Measurements from ENCODE around the gene CYP11A1. TPM values are rescaled to one million over a fixed set of nuclear protein-coding genes. Genes with fewer than 3 reads are reported as not detected.

Gene CYP11A1
- total RNA-seq, 1 donor from 2014 or later = 2.0 TPM

DNA sequence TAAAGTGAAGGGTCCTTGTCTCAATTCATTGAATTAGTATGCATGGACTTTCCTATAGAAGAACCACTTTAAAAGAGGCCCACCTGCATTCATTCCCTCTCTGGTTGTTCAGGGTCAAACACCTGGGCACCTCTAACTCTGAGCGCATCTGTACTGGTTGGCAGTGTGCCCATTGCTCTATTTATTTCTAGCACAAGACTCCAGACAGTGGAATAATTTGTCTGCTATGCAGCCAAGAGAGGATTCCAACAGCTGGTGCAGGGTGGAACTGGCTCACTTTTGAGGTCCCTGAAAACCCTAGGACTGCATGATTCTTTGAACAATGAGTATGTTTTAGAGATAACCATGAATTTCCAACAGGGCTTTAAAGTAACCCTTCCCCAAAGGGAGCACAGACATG is 73.4 kb downstream of the CYP11A1 start:
- Histone ChIP-seq H3K27me3 (ENCODE audit: control insufficient read depth, insufficient read depth, low read length) (peaks cover 21% of the 10 kb centered on the region), H3K4me3 (ENCODE audit: low read depth, low read length) (no peak overlapping the region), H3K36me3 (ENCODE audit: control insufficient read depth, insufficient read depth, low read length) (no peaks in the 10 kb centered on the region)
- TF ChIP-seq, protein P1, sequence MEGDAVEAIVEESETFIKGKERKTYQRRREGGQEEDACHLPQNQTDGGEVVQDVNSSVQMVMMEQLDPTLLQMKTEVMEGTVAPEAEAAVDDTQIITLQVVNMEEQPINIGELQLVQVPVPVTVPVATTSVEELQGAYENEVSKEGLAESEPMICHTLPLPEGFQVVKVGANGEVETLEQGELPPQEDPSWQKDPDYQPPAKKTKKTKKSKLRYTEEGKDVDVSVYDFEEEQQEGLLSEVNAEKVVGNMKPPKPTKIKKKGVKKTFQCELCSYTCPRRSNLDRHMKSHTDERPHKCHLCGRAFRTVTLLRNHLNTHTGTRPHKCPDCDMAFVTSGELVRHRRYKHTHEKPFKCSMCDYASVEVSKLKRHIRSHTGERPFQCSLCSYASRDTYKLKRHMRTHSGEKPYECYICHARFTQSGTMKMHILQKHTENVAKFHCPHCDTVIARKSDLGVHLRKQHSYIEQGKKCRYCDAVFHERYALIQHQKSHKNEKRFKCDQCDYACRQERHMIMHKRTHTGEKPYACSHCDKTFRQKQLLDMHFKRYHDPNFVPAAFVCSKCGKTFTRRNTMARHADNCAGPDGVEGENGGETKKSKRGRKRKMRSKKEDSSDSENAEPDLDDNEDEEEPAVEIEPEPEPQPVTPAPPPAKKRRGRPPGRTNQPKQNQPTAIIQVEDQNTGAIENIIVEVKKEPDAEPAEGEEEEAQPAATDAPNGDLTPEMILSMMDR (IDR thresholded peaks at IDR 0.05; ENCODE audit: insufficient read depth, low read length, poor library complexity, severe bottlenecking) = no peak
- DNase-seq (ENCODE audit: low read depth) = no peak

DNA sequence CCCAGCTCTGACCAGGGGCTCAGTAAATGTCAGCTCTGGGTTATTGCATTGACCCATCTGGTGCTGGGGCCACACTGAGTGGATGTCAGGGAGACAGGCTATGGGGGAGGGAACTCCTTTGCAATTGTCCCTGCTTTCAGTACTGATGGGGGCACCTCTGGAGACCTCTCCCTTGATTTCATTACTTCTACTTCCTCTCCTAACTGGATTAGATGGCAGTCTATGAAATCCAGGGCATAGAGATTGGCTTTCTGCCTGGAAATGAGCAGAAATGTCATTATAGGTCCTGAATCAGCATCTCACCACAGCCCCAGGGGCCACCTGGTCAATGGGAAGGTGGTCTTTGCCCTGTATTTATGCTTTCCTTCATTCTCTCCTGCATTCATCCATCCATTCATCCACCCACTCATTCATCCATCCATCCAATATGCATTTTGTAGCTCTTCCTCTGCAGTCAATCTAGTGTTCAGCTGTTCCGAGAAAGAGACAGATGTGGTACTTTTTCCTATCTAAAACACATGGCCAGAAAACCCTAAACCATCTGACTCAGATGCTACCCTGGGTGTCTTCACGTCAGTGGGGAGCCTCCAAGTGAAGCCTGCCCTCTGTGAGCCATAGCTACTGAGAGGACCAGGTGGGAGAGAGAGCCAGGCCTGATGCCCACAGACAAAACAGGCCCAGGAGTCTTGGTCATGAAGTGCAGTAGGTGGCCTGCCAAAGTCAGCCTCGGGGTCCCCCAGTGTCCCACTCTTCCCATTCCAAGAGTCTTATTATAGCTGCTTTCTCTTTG is 74.2 kb downstream of the CYP11A1 start:
- Histone ChIP-seq H3K27me3 (ENCODE audit: control insufficient read depth, insufficient read depth, low read length) (peaks cover 19% of the 10 kb centered on the region), H3K36me3 (ENCODE audit: control insufficient read depth, insufficient read depth, low read length) (no peaks in the 10 kb centered on the region), H3K4me3 (ENCODE audit: low read depth, low read length) (no peak overlapping the region)
- TF ChIP-seq, protein P1 (IDR thresholded peaks at IDR 0.05; ENCODE audit: insufficient read depth, low read length, poor library complexity, severe bottlenecking) = no peak
- no peak for DNase-seq (ENCODE audit: low read depth)

DNA sequence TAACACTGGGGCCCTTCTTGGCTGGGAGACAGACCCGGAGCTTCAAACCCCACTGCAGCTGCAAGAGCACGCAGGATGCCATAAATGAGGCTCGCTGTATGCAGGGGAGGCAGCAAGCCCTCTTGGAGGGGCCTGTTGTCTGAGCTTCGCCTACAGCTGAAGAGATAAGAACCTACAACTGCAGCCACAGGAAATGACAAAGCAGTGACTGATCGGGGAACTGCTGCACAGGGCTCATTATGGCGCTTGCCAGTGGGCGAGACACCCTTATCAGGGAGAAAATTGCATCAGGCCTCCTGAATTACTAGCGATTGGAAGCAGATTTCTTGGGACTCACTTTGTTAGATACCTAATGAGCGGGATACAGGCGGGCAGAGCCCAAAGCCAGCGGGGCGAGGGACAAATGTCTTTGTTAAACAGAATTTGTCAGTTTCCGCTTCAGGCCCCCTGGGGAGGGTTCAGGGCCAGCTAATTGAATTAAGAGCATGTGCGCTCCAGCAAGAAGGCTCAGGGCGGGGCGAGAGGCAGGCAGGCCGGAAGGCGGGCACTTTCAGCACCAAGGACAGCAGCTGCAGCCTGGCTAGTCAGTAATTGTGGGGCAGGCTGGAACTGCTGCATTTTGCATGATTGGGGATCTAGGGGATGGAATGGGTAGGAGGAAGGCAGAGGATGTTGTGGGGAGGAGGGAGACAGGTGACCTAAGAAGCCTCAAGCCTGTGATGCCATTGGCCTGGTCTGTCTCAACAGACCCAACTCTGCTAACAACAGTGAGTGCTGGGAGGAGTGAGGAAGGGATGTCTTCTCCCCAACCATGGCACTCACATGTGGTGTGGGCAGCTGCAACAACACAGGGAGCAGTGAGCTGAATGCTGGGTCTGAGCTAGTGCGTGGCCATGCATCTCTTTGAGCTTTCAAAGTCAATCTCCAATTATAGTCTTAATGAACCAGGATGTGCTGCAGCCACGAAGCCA is 76.1 kb downstream of the CYP11A1 start:
- no peak for DNase-seq (ENCODE audit: low read depth)
- peaks cover 22% of the 10 kb centered on the region for H3K27me3 ChIP-seq (ENCODE audit: control insufficient read depth, insufficient read depth, low read length)
- no peaks in the 10 kb centered on the region for H3K36me3 ChIP-seq (ENCODE audit: control insufficient read depth, insufficient read depth, low read length)
- no peak overlapping the region for H3K4me3 ChIP-seq (ENCODE audit: low read depth, low read length)
- TF ChIP-seq, protein P1 (IDR thresholded peaks at IDR 0.05; ENCODE audit: insufficient read depth, low read length, poor library complexity, severe bottlenecking) = no peak

DNA sequence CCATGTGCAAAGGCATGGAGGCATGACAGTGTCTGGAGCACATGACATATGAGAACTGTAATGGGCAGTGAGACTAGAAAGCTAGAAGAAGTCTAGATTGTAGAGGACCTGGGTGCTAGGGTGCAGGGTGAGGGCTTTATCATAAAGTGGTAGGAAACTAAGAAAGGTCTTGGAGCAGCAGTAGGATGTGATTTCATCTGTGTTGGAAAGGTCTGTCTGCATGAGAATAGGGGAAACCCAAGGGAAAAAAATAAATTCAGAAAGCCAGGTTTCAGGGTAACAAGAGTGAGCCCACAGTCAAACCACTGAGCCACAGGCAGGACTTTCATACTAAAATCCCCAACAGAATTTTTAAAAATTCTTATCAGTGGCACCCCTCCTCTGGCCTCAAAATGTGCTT is 76.8 kb downstream of the CYP11A1 start:
- TF ChIP-seq, protein P1 (IDR thresholded peaks at IDR 0.05; ENCODE audit: insufficient read depth, low read length, poor library complexity, severe bottlenecking) = no peak
- no peak overlapping the region for H3K4me3 ChIP-seq (ENCODE audit: low read depth, low read length)
- H3K36me3 ChIP-seq (ENCODE audit: control insufficient read depth, insufficient read depth, low read length) = no peaks in the 10 kb centered on the region
- peaks cover 22% of the 10 kb centered on the region for H3K27me3 ChIP-seq (ENCODE audit: control insufficient read depth, insufficient read depth, low read length)
- no peak for DNase-seq (ENCODE audit: low read depth)

DNA sequence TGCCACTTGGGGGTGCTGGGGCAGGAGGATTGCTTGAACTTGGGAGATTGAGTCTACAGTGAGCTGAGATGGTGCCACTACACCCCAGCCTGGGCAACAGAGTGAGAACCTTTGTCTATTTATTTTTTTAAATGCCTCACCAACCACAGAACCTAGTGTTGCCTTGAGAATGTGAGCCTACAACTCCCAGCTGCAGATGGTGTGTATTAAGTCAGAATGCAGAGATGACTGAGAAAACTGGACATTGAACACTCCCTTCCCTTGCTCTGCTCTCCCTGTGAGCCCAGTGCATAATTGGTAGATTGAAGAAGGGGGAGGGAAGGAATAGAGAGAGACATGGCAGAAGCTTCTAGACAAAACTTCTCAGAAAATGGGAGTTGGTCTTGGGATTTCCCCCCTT is 77.8 kb downstream of the CYP11A1 start:
- no peak for DNase-seq (ENCODE audit: low read depth)
- Histone ChIP-seq H3K36me3 (ENCODE audit: control insufficient read depth, insufficient read depth, low read length) (no peaks in the 10 kb centered on the region), H3K27me3 (ENCODE audit: control insufficient read depth, insufficient read depth, low read length) (peaks cover 20% of the 10 kb centered on the region), H3K4me3 (ENCODE audit: low read depth, low read length) (no peak overlapping the region)
- TF ChIP-seq, protein P1 (IDR thresholded peaks at IDR 0.05; ENCODE audit: insufficient read depth, low read length, poor library complexity, severe bottlenecking) = no peak

Other genes starting within 250 kb of the CYP11A1 start
- 1.0 and 1.2 TPM in 2 replicates for gene ISLR2, start 237.1 kb downstream of the CYP11A1 start, total RNA-seq
- gene ISLR, start 193.9 kb downstream of the CYP11A1 start, total RNA-seq = 0.25 and 0.48 TPM in 2 replicates
- 1.8 and 3.9 TPM in 2 replicates for gene STRA6, start 164.9 kb downstream of the CYP11A1 start, total RNA-seq
- gene CCDC33, start 131.3 kb downstream of the CYP11A1 start, total RNA-seq = 0.25 TPM in 1 of 2 replicates, not detected in the other
- 289 and 322 TPM in 2 replicates for gene SEMA7A, start 66.3 kb upstream of the CYP11A1 start, total RNA-seq
- 65.2 and 70.4 TPM in 2 replicates for gene UBL7, start 93.5 kb upstream of the CYP11A1 start, total RNA-seq
- 13.1 and 13.4 TPM in 2 replicates for gene ARID3B, start 173.6 kb upstream of the CYP11A1 start, total RNA-seq
- 96.9 and 104 TPM in 2 replicates for gene CLK3, start 248.2 kb upstream of the CYP11A1 start, total RNA-seq